GM12878 (cell line): ENCODE results near the gene TANC1. TPM values are rescaled to one million over a fixed set of nuclear protein-coding genes. Genes with fewer than 3 reads are reported as not detected.

ENCODE experiments used
- ATAC-seq: fragments of 200-7000 bp; cut with Tn5 transposase; 3 replicates; pipeline ENCODE4 v1.9.1; 2020; ENCODE audit warnings: mild to moderate bottlenecking, moderate library complexity
- BruUV-seq: library from RNA; stranded (reverse); fragments of 400-500 nt; replicated peaks from 2 replicates; lab custom pipeline; 2021; lab: Mats Ljungman, UMichigan
- CTCF ChIA-PET: fragments of 300-600 bp; sonication (Branson Sonifier 250); formaldehyde crosslinking; extraction: SDS; loops from one replicate; lab custom pipeline; 2021; ENCODE audit warnings: inconsistent platforms; lab: Yijun Ruan, JAX
- POLR2A ChIA-PET: fragments of 350-600 bp; formaldehyde crosslinking; extraction: SDS; loops from one replicate; lab custom pipeline; 2021; ENCODE audit warnings: inconsistent platforms; lab: Charles Lee
- RAD21 ChIA-PET: fragments of 300-600 bp; sonication (Branson Sonifier 250); formaldehyde crosslinking; loops from one replicate; lab custom pipeline; 2023; ENCODE audit warnings: antibody characterized with exemption; ENCODE audit not compliant: unreplicated experiment; lab: Charles Lee
- SMC1A ChIA-PET: fragments of 300-600 bp; sonication (Branson Sonifier 250); formaldehyde crosslinking; loops from one replicate; lab custom pipeline; 2023; ENCODE audit not compliant: unreplicated experiment, uncharacterized antibody; lab: Charles Lee
- DNase-seq: peaks from one replicate; pipeline ENCODE4 v3.0.0-alpha.2; 2011; ENCODE audit warnings: low read depth, low spot score
- FAIRE-seq: peaks from 3 replicates; lab custom pipeline; 2011; peaks lifted over from hg19 to GRCh38; lab: Jason Lieb, UNC
- H2AFZ ChIP-seq: 2 replicates; pipeline ENCODE4 v1.6.0; 2011; ENCODE audit warnings: low read depth, low read length, control low read depth; ENCODE audit not compliant: control insufficient read depth
- H3K27ac ChIP-seq: 2 replicates; pipeline ENCODE4 v1.5.1; 2011; ENCODE audit warnings: control low read depth; ENCODE audit not compliant: control insufficient read depth, insufficient read depth
- H3K27me3 ChIP-seq, 2 experiments: replicated peaks in 1 of 2; 2 replicates each; pipeline versions ENCODE4 v1.6.0 to v1.6.1; 2011; ENCODE audit warnings: low read length in 1 of 2; ENCODE audit not compliant: control insufficient read depth in 2 of 2, insufficient read depth in 2 of 2
- H3K36me3 ChIP-seq, 2 experiments: 2 replicates each; pipeline ENCODE4 v1.5.1; 2011; ENCODE audit warnings: low read length in 1 of 2; ENCODE audit not compliant: control insufficient read depth in 2 of 2, insufficient read depth in 2 of 2
- H3K4me1 ChIP-seq: 2 replicates; pipeline ENCODE4 v1.6.1; 2011; ENCODE audit warnings: mild to moderate bottlenecking, low read length, moderate library complexity, mixed read lengths; ENCODE audit not compliant: control insufficient read depth, insufficient read depth
- H3K4me2 ChIP-seq: 2 replicates; pipeline ENCODE4 v1.6.0; 2011; ENCODE audit warnings: control low read depth; ENCODE audit not compliant: control insufficient read depth, insufficient read depth
- H3K4me3 ChIP-seq: fragments of 200-600 bp; sonication (generic); 2 replicates; pipeline ENCODE4 v1.5.1; 2016
- H3K79me2 ChIP-seq: 2 replicates; pipeline ENCODE4 v1.6.0; 2011; ENCODE audit warnings: low read length; ENCODE audit not compliant: control insufficient read depth, insufficient read depth
- H3K9ac ChIP-seq: 2 replicates; pipeline ENCODE4 v1.8.0; 2011; ENCODE audit warnings: low read length, control low read depth, mixed read lengths; ENCODE audit not compliant: control insufficient read depth, insufficient read depth
- H3K9me3 ChIP-seq: replicated peaks from 3 replicates; pipeline ENCODE4 v1.5.1; 2011; ENCODE audit warnings: mild to moderate bottlenecking, low read length; ENCODE audit not compliant: control insufficient read depth, insufficient read depth
- H4K20me1 ChIP-seq: 2 replicates; pipeline ENCODE4 v1.6.0; 2011; ENCODE audit not compliant: control insufficient read depth, insufficient read depth
- BACH1 ChIP-seq: fragments of 450-650 bp; IDR thresholded peaks from 2 replicates; pipeline ENCODE4 v1.6.1; 2017; ENCODE audit warnings: mild to moderate bottlenecking, borderline replicate concordance
- BCLAF1 ChIP-seq: fragments of 450-650 bp; IDR thresholded peaks from 2 replicates; pipeline ENCODE4 v1.6.1; 2017; ENCODE audit warnings: antibody characterized with exemption, mild to moderate bottlenecking, moderate library complexity
- BRCA1 ChIP-seq: IDR thresholded peaks from 2 replicates; pipeline ENCODE4 v1.6.1; 2011; ENCODE audit warnings: low read depth, low read length, improper control_type of control experiment
- ESRRA ChIP-seq: IDR thresholded peaks from 2 replicates; pipeline ENCODE4 v1.6.1; 2012; ENCODE audit warnings: mild to moderate bottlenecking, low read length, improper control_type of control experiment
- FOS ChIP-seq: IDR thresholded peaks from 3 replicates; pipeline ENCODE4 v1.6.1; 2011; ENCODE audit warnings: borderline replicate concordance; ENCODE audit not compliant: insufficient read length; ENCODE audit errors: extremely low read depth
- NFIC ChIP-seq: IDR thresholded peaks from 2 replicates; pipeline ENCODE4 v1.6.1; 2012; ENCODE audit warnings: low read depth, mild to moderate bottlenecking, inconsistent platforms, low read length, moderate library complexity
- RBBP5 ChIP-seq: fragments of 200-600 bp; sonication (generic); conservative IDR thresholded peaks from 2 replicates; pipeline ENCODE4 v1.6.1; 2016
- SMAD1 ChIP-seq: fragments of 450-650 bp; IDR thresholded peaks from 2 replicates; pipeline ENCODE4 v1.6.1; 2018; ENCODE audit warnings: mild to moderate bottlenecking, low read depth; ENCODE audit not compliant: partially characterized antibody
- SUZ12 ChIP-seq: fragments of 200-600 bp; sonication (generic); IDR thresholded peaks from one replicate; pipeline ENCODE4 v1.6.1; 2018; ENCODE audit warnings: antibody characterized with exemption, mild to moderate bottlenecking; ENCODE audit not compliant: unreplicated experiment
- WRNIP1 ChIP-seq: IDR thresholded peaks from 2 replicates; pipeline ENCODE4 v1.6.1; 2011; ENCODE audit warnings: low read depth, low read length, improper control_type of control experiment, borderline replicate concordance
- ZNF24 ChIP-seq: fragments of 450-650 bp; IDR thresholded peaks from 2 replicates; pipeline ENCODE4 v1.6.1; 2017; ENCODE audit warnings: antibody characterized with exemption, mild to moderate bottlenecking
- ZSCAN29 ChIP-seq: fragments of 450-650 bp; IDR thresholded peaks from 2 replicates; pipeline ENCODE4 v1.6.1; 2017; ENCODE audit warnings: mild to moderate bottlenecking, moderate library complexity
- ZZZ3 ChIP-seq: IDR thresholded peaks from 2 replicates; pipeline ENCODE4 v1.6.1; 2011; ENCODE audit warnings: low read depth; ENCODE audit not compliant: control insufficient read depth, insufficient read length
- WGBS: methylation state at CpG from one replicate; pipeline ENCODE4 v1.1.6; 2016; ENCODE audit warnings: low lambda C conversion rate; ENCODE audit not compliant: insufficient replicate concordance, insufficient coverage; ENCODE audit errors: missing lambda C conversion rate; 5-methylcytosine and 5-hydroxymethylcytosine counted together
- in situ Hi-C: fragments of 300-500 bp; cut with MboI; formaldehyde crosslinking; loops from 9 replicates; pipeline ENCODE4 v1.14.3; 2018; ENCODE audit warnings: mixed read lengths
- intact Hi-C: fragments of 100-400 bp; cut with micrococcal nuclease; formaldehyde crosslinking; loops from one replicate; pipeline ENCODE4 v1.14.2; 2022; ENCODE audit not compliant: unreplicated experiment
- polyA plus RNA-seq, 11 experiments: library from polyadenylated mRNA; depleted of rRNA in 4 of 11; unstranded in 6 of 11; stranded (reverse) in 5 of 11; fragments of >200 nt; fragmentation: Nextera tagmentation in 4 of 11; fragmentation: Illumina TruSeq in 1 of 11; extraction: Ambion mirVana in 4 of 11; extraction: Trizol in 1 of 11; gene quantifications; 1 replicate in 1 of 11; 2 replicates in 10 of 11; pipeline versions ENCODE4 v1.2.1 to v1.2.3, GENCODE V29; 2011 to 2016; ENCODE audit warnings: inconsistent platforms in 2 of 11, missing spikeins in 2 of 11, low read depth in 1 of 11
- total RNA-seq, 4 experiments: library from RNA; depleted of rRNA in 3 of 4; stranded (reverse); fragments of >200 nt in 3 of 4; fragmentation: Illumina TruSeq in 1 of 4; extraction: Trizol in 1 of 4; gene quantifications; 2 replicates each; pipeline versions ENCODE4 v1.2.1 to v1.2.3, GENCODE V29; 2013 to 2021

TANC1 gene
- total and polyA plus RNA-seq, 10 of the 15 experiments (the other 5 are each of a cell fraction or from before 2014, with no cell fraction given) = 0.05 to 5.0 (median 0.34) TPM

- Histone ChIP-seq H3K27me3 (no peaks in the 10 kb centered on the region), H3K9me3 (no peaks in the 10 kb centered on the region), H3K79me2 (no peaks in the 10 kb centered on the region), H2AFZ (no peak overlapping the region), H3K36me3 (no peaks in the 10 kb centered on the region), H3K27ac (no peak overlapping the region), H3K4me3 (no peak overlapping the region), H3K9ac (no peak overlapping the region), H3K4me1 (no peaks in the 10 kb centered on the region), H4K20me1 (no peaks in the 10 kb centered on the region; the same call in 1 of the 2 replicates), H3K4me2 (no peak overlapping the region)
- DNase-seq (no peak), FAIRE-seq (no peak), ATAC-seq (no peak)
- ChIA-PET SMC1A (interaction anchor here (1.8 kb wide), 1 partner anchor 23 kb away, joined by 5 read pairs; no protein-coding TSS in a partner anchor), RAD21 (no interaction called here), CTCF (no interaction called here), POLR2A (no interaction called here)
- in situ Hi-C loops (no loop called here), intact Hi-C loops (no loop called here)
- WGBS = 93% methylated on average over 4 of the region's 5 CpGs
- TF ChIP-seq ESRRA (no peak), BRCA1 (no peak), BCLAF1 (no peak), FOS (no peak), SUZ12 (no peak), RBBP5 (no peak), NFIC (no peak), ZNF24 (no peak), BACH1 (no peak), WRNIP1 (no peak), ZZZ3 (no peak), ZSCAN29 (no peak), SMAD1 (no peak)
- BruUV-seq = no TSS peak
Observed at GRCh38 chr2:159176555-159176954, 208.1 kb downstream of the TANC1 start.
